HepG2 (cell line): ENCODE measurements around the gene VEGFB. TPM values are rescaled to one million over a fixed set of nuclear protein-coding genes. Genes with fewer than 3 reads are reported as not detected.
A peak's percentile ranks its signal among the peaks of the same experiment; 100 is the strongest.

ENCODE experiments used
- CEBPG ChIP-seq: IDR thresholded peaks from 2 replicates; pipeline ENCODE4 v1.6.1; 2016
- DMAP1 ChIP-seq: IDR thresholded peaks from 2 replicates; pipeline ENCODE4 v1.6.1; 2016
- E2F1 ChIP-seq: sonication (generic); formaldehyde crosslinking; IDR thresholded peaks from 2 replicates; pipeline ENCODE4 v1.5.0; 2020; ENCODE audit warnings: missing genetic modification reagents
- GPN1 ChIP-seq: sonication (generic); formaldehyde crosslinking; IDR thresholded peaks from 2 replicates; pipeline ENCODE4 v1.5.1; 2020; ENCODE audit warnings: missing genetic modification reagents, borderline replicate concordance
- GRHL1 ChIP-seq: sonication (generic); formaldehyde crosslinking; conservative IDR thresholded peaks from 2 replicates; pipeline ENCODE4 v1.8.0; 2022; ENCODE audit warnings: missing genetic modification reagents
- HMGA1 ChIP-seq: sonication (generic); formaldehyde crosslinking; conservative IDR thresholded peaks from 2 replicates; pipeline ENCODE4 v1.4.0; 2020; ENCODE audit warnings: missing genetic modification reagents
- HNF4G ChIP-seq, 2 experiments: sonication (generic) in 1 of 2; formaldehyde crosslinking in 1 of 2; IDR thresholded peaks; 2 replicates each; pipeline versions ENCODE4 v1.4.0 to v1.6.1; 2011 to 2020; ENCODE audit warnings: borderline replicate concordance in 2 of 2, low read depth in 2 of 2, mild to moderate bottlenecking in 2 of 2, low read length in 1 of 2, missing genetic modification reagents in 1 of 2, moderate library complexity in 1 of 2
- KLF15 ChIP-seq: sonication (generic); formaldehyde crosslinking; IDR thresholded peaks from 2 replicates; pipeline ENCODE4 v1.8.1; 2023; ENCODE audit warnings: borderline replicate concordance, mild to moderate bottlenecking, inconsistent platforms, missing genetic modification reagents, mixed read lengths
- KLF9 ChIP-seq: IDR thresholded peaks from 2 replicates; pipeline ENCODE4 v1.6.1; 2016; ENCODE audit warnings: low read depth
- MXD1 ChIP-seq: sonication (generic); formaldehyde crosslinking; IDR thresholded peaks from 2 replicates; pipeline ENCODE4 v1.4.0; 2020; ENCODE audit warnings: mild to moderate bottlenecking, missing genetic modification reagents
- NAIF1 ChIP-seq: sonication (generic); formaldehyde crosslinking; IDR thresholded peaks from 2 replicates; pipeline ENCODE4 v1.5.0; 2020; ENCODE audit warnings: mild to moderate bottlenecking, missing genetic modification reagents, borderline replicate concordance
- RBAK ChIP-seq: sonication (generic); formaldehyde crosslinking; IDR thresholded peaks from 2 replicates; pipeline ENCODE4 v1.5.1; 2020; ENCODE audit warnings: mild to moderate bottlenecking, missing genetic modification reagents
- ZFP36 ChIP-seq: fragments of 150-350 bp; IDR thresholded peaks from 2 replicates; pipeline ENCODE4 v1.6.1; 2018; ENCODE audit warnings: borderline replicate concordance, low read length, low read depth; ENCODE audit not compliant: partially characterized antibody
- ZFP36L2 ChIP-seq: sonication (generic); formaldehyde crosslinking; IDR thresholded peaks from 2 replicates; pipeline ENCODE4 v1.4.0; 2020; ENCODE audit warnings: missing genetic modification reagents
- ZHX1 ChIP-seq: sonication (generic); formaldehyde crosslinking; IDR thresholded peaks from 2 replicates; pipeline ENCODE4 v1.8.1; 2022; ENCODE audit warnings: low read depth, mild to moderate bottlenecking, missing genetic modification reagents
- ZNF33A ChIP-seq: sonication (generic); formaldehyde crosslinking; IDR thresholded peaks from 2 replicates; pipeline ENCODE4 v1.5.1; 2020; ENCODE audit warnings: missing genetic modification reagents, mild to moderate bottlenecking, moderate library complexity, borderline replicate concordance
- ZNF816 ChIP-seq: sonication (generic); formaldehyde crosslinking; IDR thresholded peaks from 2 replicates; pipeline ENCODE4 v1.8.0; 2022; ENCODE audit warnings: missing genetic modification reagents, mild to moderate bottlenecking, borderline replicate concordance
- polyA plus RNA-seq, 8 experiments: library from polyadenylated mRNA; depleted of rRNA in 3 of 8; stranded (reverse) in 7 of 8; unstranded in 1 of 8; fragments of >200 nt; fragmentation: Illumina TruSeq in 4 of 8; extraction: Trizol in 4 of 8; gene quantifications; 2 replicates each; pipeline versions ENCODE4 v1.2.1 to v1.2.3, GENCODE V29; 2011 to 2016; ENCODE audit warnings: low read depth in 4 of 8, missing spikeins in 1 of 8, mixed read lengths in 1 of 8; ENCODE audit not compliant: insufficient read depth in 1 of 8
- total RNA-seq, 5 experiments: library from RNA; depleted of rRNA; stranded (reverse); fragments of >200 nt; fragmentation: Illumina TruSeq; extraction: Trizol; gene quantifications; 2 replicates each; pipeline ENCODE4 v1.2.3, GENCODE V29; 2016; ENCODE audit warnings: low read depth in 1 of 5
- TF ChIP-seq, protein P1 (sequence below): fragments of 450-650 bp; IDR thresholded peaks from 2 replicates; pipeline ENCODE4 v1.6.1; 2017
- TF ChIP-seq, protein P2 (sequence below): sonication (generic); formaldehyde crosslinking; IDR thresholded peaks from 2 replicates; pipeline ENCODE4 v1.4.0; 2020; ENCODE audit warnings: missing genetic modification reagents; ENCODE audit errors: not compliant biosample characterization

Gene VEGFB
- total and polyA plus RNA-seq, 2 of the 13 experiments (the other 11 are each of a cell fraction or from before 2014, with no cell fraction given) = 9.0 to 11.3 TPM

GRCh38 chr11:64269540-64270220 is 35.3 kb downstream of the VEGFB start (continued):
- TF ChIP-seq ZNF816 = no peak
- TF ChIP-seq, protein P1, sequence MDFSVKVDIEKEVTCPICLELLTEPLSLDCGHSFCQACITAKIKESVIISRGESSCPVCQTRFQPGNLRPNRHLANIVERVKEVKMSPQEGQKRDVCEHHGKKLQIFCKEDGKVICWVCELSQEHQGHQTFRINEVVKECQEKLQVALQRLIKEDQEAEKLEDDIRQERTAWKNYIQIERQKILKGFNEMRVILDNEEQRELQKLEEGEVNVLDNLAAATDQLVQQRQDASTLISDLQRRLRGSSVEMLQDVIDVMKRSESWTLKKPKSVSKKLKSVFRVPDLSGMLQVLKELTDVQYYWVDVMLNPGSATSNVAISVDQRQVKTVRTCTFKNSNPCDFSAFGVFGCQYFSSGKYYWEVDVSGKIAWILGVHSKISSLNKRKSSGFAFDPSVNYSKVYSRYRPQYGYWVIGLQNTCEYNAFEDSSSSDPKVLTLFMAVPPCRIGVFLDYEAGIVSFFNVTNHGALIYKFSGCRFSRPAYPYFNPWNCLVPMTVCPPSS = no peak
- TF ChIP-seq RBAK (CRISPR knock-in tag) = no peak
- TF ChIP-seq CEBPG (CRISPR knock-in tag) = peak; percentile 88
- no peak for TF ChIP-seq ZFP36L2 (CRISPR knock-in tag)
- TF ChIP-seq MXD1 (CRISPR knock-in tag) = no peak; the same call in 1 of the 2 replicates
- no peak for TF ChIP-seq ZFP36
- 0 out of 2 replicates have a peak, but pooled peaks have one; percentile 40 for TF ChIP-seq E2F1
- TF ChIP-seq HMGA1 (CRISPR knock-in tag) = no peak
- peak; percentile 75 for TF ChIP-seq HNF4G (IDR thresholded peaks at IDR 0.05; ENCODE audit: borderline replicate concordance, low read depth, low read length)
- TF ChIP-seq HNF4G (CRISPR knock-in tag; IDR thresholded peaks at IDR 0.05; ENCODE audit: borderline replicate concordance, low read depth) = no peak
- no peak; the same call in 1 of the 2 replicates for TF ChIP-seq ZHX1 (CRISPR knock-in tag)
- peak; percentile 87; the same call in 1 of the 2 replicates for TF ChIP-seq ZNF33A
- TF ChIP-seq GPN1 (CRISPR knock-in tag) = no peak
- peak; percentile 100 for TF ChIP-seq NAIF1
- TF ChIP-seq, protein P2, sequence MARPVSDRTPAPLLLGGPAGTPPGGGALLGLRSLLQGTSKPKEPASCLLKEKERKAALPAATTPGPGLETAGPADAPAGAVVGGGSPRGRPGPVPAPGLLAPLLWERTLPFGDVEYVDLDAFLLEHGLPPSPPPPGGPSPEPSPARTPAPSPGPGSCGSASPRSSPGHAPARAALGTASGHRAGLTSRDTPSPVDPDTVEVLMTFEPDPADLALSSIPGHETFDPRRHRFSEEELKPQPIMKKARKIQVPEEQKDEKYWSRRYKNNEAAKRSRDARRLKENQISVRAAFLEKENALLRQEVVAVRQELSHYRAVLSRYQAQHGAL (CRISPR knock-in tag) = no peak
- peak; percentile 75 for TF ChIP-seq DMAP1
- no peak for TF ChIP-seq GRHL1 (CRISPR knock-in tag)
- no peak for TF ChIP-seq KLF15 (CRISPR knock-in tag)
- TF ChIP-seq KLF9 (CRISPR knock-in tag) = 0 out of 2 replicates have a peak, but pooled peaks have one; percentile 68
